GM12878 (cell line): ENCODE results near the gene HEMK1. TPM values are rescaled to one million over a fixed set of nuclear protein-coding genes. Genes with fewer than 3 reads are reported as not detected.

Experiments used
- ATAC-seq: fragments of 200-7000 bp; cut with Tn5 transposase; 3 replicates; pipeline ENCODE4 v1.9.1; 2020; ENCODE audit warnings: mild to moderate bottlenecking, moderate library complexity
- BruUV-seq: library from RNA; stranded (reverse); fragments of 400-500 nt; replicated peaks from 2 replicates; lab custom pipeline; 2021; lab: Mats Ljungman, UMichigan
- CTCF ChIA-PET: fragments of 300-600 bp; sonication (Branson Sonifier 250); formaldehyde crosslinking; extraction: SDS; loops from one replicate; lab custom pipeline; 2021; ENCODE audit warnings: inconsistent platforms; lab: Yijun Ruan, JAX
- POLR2A ChIA-PET: fragments of 350-600 bp; formaldehyde crosslinking; extraction: SDS; loops from one replicate; lab custom pipeline; 2021; ENCODE audit warnings: inconsistent platforms; lab: Charles Lee
- RAD21 ChIA-PET: fragments of 300-600 bp; sonication (Branson Sonifier 250); formaldehyde crosslinking; loops from one replicate; lab custom pipeline; 2023; ENCODE audit warnings: antibody characterized with exemption; ENCODE audit not compliant: unreplicated experiment; lab: Charles Lee
- SMC1A ChIA-PET: fragments of 300-600 bp; sonication (Branson Sonifier 250); formaldehyde crosslinking; loops from one replicate; lab custom pipeline; 2023; ENCODE audit not compliant: unreplicated experiment, uncharacterized antibody; lab: Charles Lee
- DNase-seq: peaks from one replicate; pipeline ENCODE4 v3.0.0-alpha.2; 2011; ENCODE audit warnings: low read depth, low spot score
- FAIRE-seq: peaks from 3 replicates; lab custom pipeline; 2011; peaks lifted over from hg19 to GRCh38; lab: Jason Lieb, UNC
- H2AFZ ChIP-seq: 2 replicates; pipeline ENCODE4 v1.6.0; 2011; ENCODE audit warnings: low read depth, low read length, control low read depth; ENCODE audit not compliant: control insufficient read depth
- H3K27ac ChIP-seq: 2 replicates; pipeline ENCODE4 v1.5.1; 2011; ENCODE audit warnings: control low read depth; ENCODE audit not compliant: control insufficient read depth, insufficient read depth
- H3K27me3 ChIP-seq, 2 experiments: replicated peaks in 1 of 2; 2 replicates each; pipeline versions ENCODE4 v1.6.0 to v1.6.1; 2011; ENCODE audit warnings: low read length in 1 of 2; ENCODE audit not compliant: control insufficient read depth in 2 of 2, insufficient read depth in 2 of 2
- H3K36me3 ChIP-seq, 2 experiments: 2 replicates each; pipeline ENCODE4 v1.5.1; 2011; ENCODE audit warnings: low read length in 1 of 2; ENCODE audit not compliant: control insufficient read depth in 2 of 2, insufficient read depth in 2 of 2
- H3K4me1 ChIP-seq: 2 replicates; pipeline ENCODE4 v1.6.1; 2011; ENCODE audit warnings: mild to moderate bottlenecking, low read length, moderate library complexity, mixed read lengths; ENCODE audit not compliant: control insufficient read depth, insufficient read depth
- H3K4me2 ChIP-seq: 2 replicates; pipeline ENCODE4 v1.6.0; 2011; ENCODE audit warnings: control low read depth; ENCODE audit not compliant: control insufficient read depth, insufficient read depth
- H3K4me3 ChIP-seq: fragments of 200-600 bp; sonication (generic); 2 replicates; pipeline ENCODE4 v1.5.1; 2016
- H3K79me2 ChIP-seq: 2 replicates; pipeline ENCODE4 v1.6.0; 2011; ENCODE audit warnings: low read length; ENCODE audit not compliant: control insufficient read depth, insufficient read depth
- H3K9ac ChIP-seq: 2 replicates; pipeline ENCODE4 v1.8.0; 2011; ENCODE audit warnings: low read length, control low read depth, mixed read lengths; ENCODE audit not compliant: control insufficient read depth, insufficient read depth
- H3K9me3 ChIP-seq: replicated peaks from 3 replicates; pipeline ENCODE4 v1.5.1; 2011; ENCODE audit warnings: mild to moderate bottlenecking, low read length; ENCODE audit not compliant: control insufficient read depth, insufficient read depth
- H4K20me1 ChIP-seq: 2 replicates; pipeline ENCODE4 v1.6.0; 2011; ENCODE audit not compliant: control insufficient read depth, insufficient read depth
- ATF2 ChIP-seq: IDR thresholded peaks from 2 replicates; pipeline ENCODE4 v1.6.1; 2012; ENCODE audit warnings: low read length, inconsistent platforms
- EED ChIP-seq: sonication (generic); IDR thresholded peaks from 2 replicates; pipeline ENCODE4 v1.6.1; 2016; ENCODE audit warnings: antibody characterized with exemption, low read depth
- FOS ChIP-seq: IDR thresholded peaks from 3 replicates; pipeline ENCODE4 v1.6.1; 2011; ENCODE audit warnings: borderline replicate concordance; ENCODE audit not compliant: insufficient read length; ENCODE audit errors: extremely low read depth
- KLF5 ChIP-seq: fragments of 450-650 bp; IDR thresholded peaks from 2 replicates; pipeline ENCODE4 v1.6.1; 2014; ENCODE audit warnings: mild to moderate bottlenecking; ENCODE audit not compliant: partially characterized antibody
- MEF2B ChIP-seq: fragments of 450-650 bp; IDR thresholded peaks from 2 replicates; pipeline ENCODE4 v1.6.1; 2018; ENCODE audit warnings: mild to moderate bottlenecking, moderate library complexity; ENCODE audit not compliant: partially characterized antibody, poor library complexity, severe bottlenecking
- MXI1 ChIP-seq: fragments of 150-350 bp; IDR thresholded peaks from 2 replicates; pipeline ENCODE4 v1.6.1; 2011; ENCODE audit warnings: low read depth, mild to moderate bottlenecking, inconsistent platforms, low read length, improper control_type of control experiment
- RCOR1 ChIP-seq: conservative IDR thresholded peaks from 2 replicates; pipeline ENCODE4 v1.6.1; 2012; ENCODE audit warnings: low read depth, low read length, improper control_type of control experiment
- RFX5 ChIP-seq: IDR thresholded peaks from 2 replicates; pipeline ENCODE4 v1.6.1; 2011; ENCODE audit warnings: low read depth, low read length, improper control_type of control experiment
- SIX5 ChIP-seq: IDR thresholded peaks from 2 replicates; pipeline ENCODE4 v1.6.1; 2011; ENCODE audit warnings: mild to moderate bottlenecking, low read depth, low read length, moderate library complexity; ENCODE audit not compliant: severe bottlenecking
- WGBS: methylation state at CpG from one replicate; pipeline ENCODE4 v1.1.6; 2016; ENCODE audit warnings: low lambda C conversion rate; ENCODE audit not compliant: insufficient replicate concordance, insufficient coverage; ENCODE audit errors: missing lambda C conversion rate; 5-methylcytosine and 5-hydroxymethylcytosine counted together
- in situ Hi-C: fragments of 300-500 bp; cut with MboI; formaldehyde crosslinking; loops from 9 replicates; pipeline ENCODE4 v1.14.3; 2018; ENCODE audit warnings: mixed read lengths
- intact Hi-C: fragments of 100-400 bp; cut with micrococcal nuclease; formaldehyde crosslinking; loops from one replicate; pipeline ENCODE4 v1.14.2; 2022; ENCODE audit not compliant: unreplicated experiment
- polyA plus RNA-seq, 11 experiments: library from polyadenylated mRNA; depleted of rRNA in 4 of 11; unstranded in 6 of 11; stranded (reverse) in 5 of 11; fragments of >200 nt; fragmentation: Nextera tagmentation in 4 of 11; fragmentation: Illumina TruSeq in 1 of 11; extraction: Ambion mirVana in 4 of 11; extraction: Trizol in 1 of 11; gene quantifications; 1 replicate in 1 of 11; 2 replicates in 10 of 11; pipeline versions ENCODE4 v1.2.1 to v1.2.3, GENCODE V29; 2011 to 2016; ENCODE audit warnings: inconsistent platforms in 2 of 11, missing spikeins in 2 of 11, low read depth in 1 of 11
- total RNA-seq, 4 experiments: library from RNA; depleted of rRNA in 3 of 4; stranded (reverse); fragments of >200 nt in 3 of 4; fragmentation: Illumina TruSeq in 1 of 4; extraction: Trizol in 1 of 4; gene quantifications; 2 replicates each; pipeline versions ENCODE4 v1.2.1 to v1.2.3, GENCODE V29; 2013 to 2021
- TF ChIP-seq, protein P1 (sequence below): IDR thresholded peaks from 2 replicates; pipeline ENCODE4 v1.6.1; 2012; ENCODE audit warnings: mild to moderate bottlenecking, low read depth, low read length

The HEMK1 gene
- total and polyA plus RNA-seq, 10 of the 15 experiments (the other 5 are each of a cell fraction or from before 2014, with no cell fraction given), result 2.8 to 19.0 (median 12.0) TPM

DNA sequence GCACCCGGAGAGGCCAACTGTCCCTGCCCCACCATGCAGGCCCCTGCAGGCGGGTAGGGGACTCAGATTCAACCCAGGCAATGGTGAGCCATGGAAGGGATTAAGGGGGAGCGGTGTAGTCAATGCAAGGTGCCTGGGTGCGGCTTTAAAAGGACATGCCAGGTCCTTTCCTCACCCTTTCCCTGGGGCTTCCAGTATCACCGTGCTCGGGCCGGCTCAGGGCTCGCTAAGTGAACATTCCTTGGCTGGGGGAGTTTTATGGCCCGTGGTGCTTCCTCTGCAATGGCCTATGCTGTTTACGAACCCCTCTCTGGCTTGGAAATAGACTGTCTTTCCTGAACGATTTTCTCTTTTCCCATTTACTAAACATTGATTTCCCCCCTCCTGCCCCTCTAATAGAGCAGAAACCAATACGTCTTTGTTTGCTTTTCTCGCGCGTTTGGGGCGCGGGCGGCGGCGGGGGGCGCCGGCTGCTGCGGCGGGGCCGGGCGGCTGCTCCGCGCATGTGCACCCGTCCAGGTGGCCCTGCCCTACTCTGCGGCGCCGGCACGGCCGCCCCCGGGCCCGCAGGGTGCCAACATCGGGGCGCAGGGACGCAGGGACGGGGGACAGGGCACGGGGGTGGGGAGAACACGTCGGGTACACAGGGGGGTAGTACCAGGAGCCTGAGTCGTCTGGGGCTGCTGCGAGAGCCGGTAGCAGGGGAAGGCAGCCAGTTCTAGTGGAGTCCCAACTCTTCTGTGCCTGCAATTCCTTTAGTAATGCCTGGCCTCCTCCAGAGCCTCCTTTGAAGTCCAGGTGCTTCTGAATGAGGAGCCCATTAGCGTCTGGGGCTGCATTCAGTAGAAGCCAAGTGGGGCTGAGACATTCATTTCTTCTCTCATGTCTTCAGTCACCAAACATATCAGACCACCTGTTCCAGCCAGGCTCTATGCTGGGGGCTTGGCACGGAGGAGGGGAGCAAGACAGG is 39.0 kb upstream of the HEMK1 start:
- Histone ChIP-seq H3K79me2 (no peaks in the 10 kb centered on the region), H3K36me3 (no peaks in the 10 kb centered on the region), H3K4me3 (no peak overlapping the region), H3K9ac (no peak overlapping the region), H3K27ac (no peak overlapping the region), H3K4me1 (no peaks in the 10 kb centered on the region), H2AFZ (no peak overlapping the region), H3K9me3 (no peaks in the 10 kb centered on the region), H3K27me3 (peaks cover 5 to 8% of the 10 kb centered on the region in 2 experiments; a peak in 3 of 4 replicates), H3K4me2 (no peak overlapping the region), H4K20me1 (no peaks in the 10 kb centered on the region)
- WGBS, result 18% methylated on average over 43 of the region's 48 CpGs
- FAIRE-seq, result no peak
- SMC1A ChIA-PET, result no interaction called here
- in situ Hi-C loops (no loop called here), intact Hi-C loops (no loop called here)
- ATAC-seq, result no peak
- no peak for TF ChIP-seq EED
- TF ChIP-seq RFX5, result no peak
- no peak for TF ChIP-seq FOS
- POLR2A ChIA-PET, result no interaction called here
- no TSS peak for BruUV-seq
- RAD21 ChIA-PET, result no interaction called here
- CTCF ChIA-PET, result no interaction called here
- no peak for DNase-seq

DNA sequence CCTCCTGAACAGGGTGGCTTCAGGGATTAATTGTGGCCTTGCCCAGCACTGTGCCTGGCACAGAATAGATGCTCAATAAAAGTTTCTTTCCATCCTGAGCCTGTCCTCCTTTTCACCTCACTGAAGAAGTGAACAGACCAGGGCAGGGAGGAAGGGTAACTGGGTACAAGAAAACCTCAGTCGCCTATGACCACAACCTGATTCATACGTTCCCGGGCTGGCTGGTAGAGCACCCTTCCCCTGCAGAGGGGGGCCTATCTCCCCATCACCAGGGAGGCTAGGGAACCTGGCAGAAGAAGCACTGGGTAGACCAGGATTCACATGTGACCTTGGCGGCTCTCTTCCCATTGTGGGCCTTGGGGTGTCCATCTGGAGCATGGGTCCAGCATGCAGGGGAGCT is 38.1 kb upstream of the HEMK1 start:
- no peak for ATAC-seq
- BruUV-seq, result no TSS peak
- ChIA-PET CTCF (no interaction called here), RAD21 (no interaction called here), SMC1A (no interaction called here), POLR2A (no interaction called here)
- Histone ChIP-seq H3K79me2 (no peaks in the 10 kb centered on the region), H3K27ac (no peak overlapping the region), H3K4me1 (no peaks in the 10 kb centered on the region), H3K4me3 (no peak overlapping the region), H2AFZ (no peak overlapping the region), H3K27me3 (peaks cover 5 to 8% of the 10 kb centered on the region in 2 experiments; a peak in 3 of 4 replicates), H3K36me3 (no peaks in the 10 kb centered on the region), H3K9me3 (no peaks in the 10 kb centered on the region), H3K9ac (no peak overlapping the region), H4K20me1 (no peaks in the 10 kb centered on the region), H3K4me2 (no peak overlapping the region)
- DNase-seq, result no peak
- in situ Hi-C loops (no loop called here), intact Hi-C loops (no loop called here)
- 32% methylated on average over 4 of the region's 4 CpGs for WGBS
- no peak for FAIRE-seq
- TF ChIP-seq ATF2 (no peak), RCOR1 (no peak), KLF5 (no peak), MEF2B (no peak), SIX5 (no peak), MXI1 (no peak)
- TF ChIP-seq, protein P1, sequence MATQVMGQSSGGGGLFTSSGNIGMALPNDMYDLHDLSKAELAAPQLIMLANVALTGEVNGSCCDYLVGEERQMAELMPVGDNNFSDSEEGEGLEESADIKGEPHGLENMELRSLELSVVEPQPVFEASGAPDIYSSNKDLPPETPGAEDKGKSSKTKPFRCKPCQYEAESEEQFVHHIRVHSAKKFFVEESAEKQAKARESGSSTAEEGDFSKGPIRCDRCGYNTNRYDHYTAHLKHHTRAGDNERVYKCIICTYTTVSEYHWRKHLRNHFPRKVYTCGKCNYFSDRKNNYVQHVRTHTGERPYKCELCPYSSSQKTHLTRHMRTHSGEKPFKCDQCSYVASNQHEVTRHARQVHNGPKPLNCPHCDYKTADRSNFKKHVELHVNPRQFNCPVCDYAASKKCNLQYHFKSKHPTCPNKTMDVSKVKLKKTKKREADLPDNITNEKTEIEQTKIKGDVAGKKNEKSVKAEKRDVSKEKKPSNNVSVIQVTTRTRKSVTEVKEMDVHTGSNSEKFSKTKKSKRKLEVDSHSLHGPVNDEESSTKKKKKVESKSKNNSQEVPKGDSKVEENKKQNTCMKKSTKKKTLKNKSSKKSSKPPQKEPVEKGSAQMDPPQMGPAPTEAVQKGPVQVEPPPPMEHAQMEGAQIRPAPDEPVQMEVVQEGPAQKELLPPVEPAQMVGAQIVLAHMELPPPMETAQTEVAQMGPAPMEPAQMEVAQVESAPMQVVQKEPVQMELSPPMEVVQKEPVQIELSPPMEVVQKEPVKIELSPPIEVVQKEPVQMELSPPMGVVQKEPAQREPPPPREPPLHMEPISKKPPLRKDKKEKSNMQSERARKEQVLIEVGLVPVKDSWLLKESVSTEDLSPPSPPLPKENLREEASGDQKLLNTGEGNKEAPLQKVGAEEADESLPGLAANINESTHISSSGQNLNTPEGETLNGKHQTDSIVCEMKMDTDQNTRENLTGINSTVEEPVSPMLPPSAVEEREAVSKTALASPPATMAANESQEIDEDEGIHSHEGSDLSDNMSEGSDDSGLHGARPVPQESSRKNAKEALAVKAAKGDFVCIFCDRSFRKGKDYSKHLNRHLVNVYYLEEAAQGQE, result no peak
